Chondrocyte (in vitro differentiated cells): ENCODE measurements around the gene RNF157. TPM values are rescaled to one million over a fixed set of nuclear protein-coding genes. Genes with fewer than 3 reads are reported as not detected.

Experiments used
- DNase-seq: peaks from one replicate; pipeline ENCODE4 v3.0.0; 2021; ENCODE audit warnings: mixed read lengths, low spot score
- H3K27ac Mint-ChIP-seq: one replicate; pipeline ENCODE4 v1.8.0; 2021; ENCODE audit warnings: mild to moderate bottlenecking, moderate library complexity, mixed read lengths; ENCODE audit not compliant: unreplicated experiment
- H3K27me3 Mint-ChIP-seq: 2 replicates; pipeline ENCODE4 v1.8.0; 2021; ENCODE audit warnings: low read depth, mixed read lengths
- H3K36me3 Mint-ChIP-seq: 2 replicates; pipeline ENCODE4 v1.8.0; 2021; ENCODE audit warnings: low read depth, mixed read lengths
- H3K4me1 Mint-ChIP-seq: 2 replicates; pipeline ENCODE4 v1.8.0; 2021; ENCODE audit warnings: low read depth, mild to moderate bottlenecking, mixed read lengths
- H3K4me3 Mint-ChIP-seq: one replicate; pipeline ENCODE4 v1.8.0; 2021; ENCODE audit warnings: mild to moderate bottlenecking, moderate library complexity, mixed read lengths; ENCODE audit not compliant: unreplicated experiment
- H3K9me3 Mint-ChIP-seq: 2 replicates; pipeline ENCODE4 v1.8.0; 2021; ENCODE audit warnings: low read depth, mixed read lengths
- CTCF ChIP-seq: fragments of 200-600 bp; sonication (generic); IDR thresholded peaks from 2 replicates; pipeline ENCODE4 v1.5.0; 2021; ENCODE audit warnings: antibody characterized with exemption, mild to moderate bottlenecking, moderate library complexity
- long read RNA-seq: library from polyadenylated mRNA; stranded (forward); transcript quantifications from one replicate; pipeline ENCODE4 v2.0.0, GENCODE V29; 2021
- total RNA-seq: library from RNA; stranded (reverse); gene quantifications from 3 replicates; pipeline ENCODE4 v1.2.1, GENCODE V29; 2021

Gene RNF157
- total RNA-seq: 1.1 to 1.5 TPM (median 1.4 TPM) in 3 replicates
- long read RNA-seq, full-length matches to known transcripts: 2 of 2 reads
- long read RNA-seq, partial matches to known transcripts: 0 of 2 reads
- long read RNA-seq, other reads (novel, unspliced or antisense): 0 of 2 reads

- Mint-ChIP-seq H3K27me3 (peaks cover 14% of the 10 kb centered on the region), H3K36me3 (no peaks in the 10 kb centered on the region), H3K4me1 (peaks cover 7% of the 10 kb centered on the region), H3K27ac (peak within 1 kb of the TSS; percentile 39), H3K9me3 (no peaks in the 10 kb centered on the region), H3K4me3 (peak within 1 kb of the TSS; percentile 78)
- no peak for TF ChIP-seq CTCF
- DNase-seq: no peak
Observed at GRCh38 chr17:76240461-76241203, at the start of gene RNF157. TSS of gene RNF157 (minus strand) at chr17:76240493. CDS start at chr17:76240240, 253 bp downstream.

GRCh38 chr17:76281573-76282371 is 41.5 kb upstream of the RNF157 start:
- H3K9me3 Mint-ChIP-seq: no peaks in the 10 kb centered on the region
- H3K4me3 Mint-ChIP-seq: no peak overlapping the region
- DNase-seq: no peak
- no peak overlapping the region for H3K27ac Mint-ChIP-seq
- TF ChIP-seq CTCF: no peak
- no peaks in the 10 kb centered on the region for H3K27me3 Mint-ChIP-seq
- H3K4me1 Mint-ChIP-seq: peaks cover 5% of the 10 kb centered on the region
- peaks cover 4% of the 10 kb centered on the region for H3K36me3 Mint-ChIP-seq

GRCh38 chr17:76280650-76281049 is 40.4 kb upstream of the RNF157 start:
- H3K9me3 Mint-ChIP-seq: no peaks in the 10 kb centered on the region
- H3K36me3 Mint-ChIP-seq: peaks cover 4% of the 10 kb centered on the region
- DNase-seq: no peak
- no peak overlapping the region for H3K4me3 Mint-ChIP-seq
- H3K4me1 Mint-ChIP-seq: peaks cover 5% of the 10 kb centered on the region
- no peak overlapping the region for H3K27ac Mint-ChIP-seq
- no peaks in the 10 kb centered on the region for H3K27me3 Mint-ChIP-seq
- TF ChIP-seq CTCF: no peak

- no peak for DNase-seq
- Mint-ChIP-seq H3K27ac (no peak overlapping the region), H3K4me3 (no peak overlapping the region), H3K36me3 (peaks cover 4% of the 10 kb centered on the region), H3K4me1 (peaks cover 5% of the 10 kb centered on the region), H3K9me3 (no peaks in the 10 kb centered on the region), H3K27me3 (no peaks in the 10 kb centered on the region)
- TF ChIP-seq CTCF: no peak
Observed at GRCh38 chr17:76279742-76280287, 39.5 kb upstream of the RNF157 start.
